Ascending aorta (tissue), 2 donors: Measurements from ENCODE around the gene ZNF205. TPM values are rescaled to one million over a fixed set of nuclear protein-coding genes. Genes with fewer than 3 reads are reported as not detected.

Experiments
- DNase-seq, 2 donors: peaks; one replicate each; pipeline ENCODE4 v3.0.0-alpha.2; 2019; ENCODE audit warnings: low spot score in 2 of 2
- H3K27ac ChIP-seq, 2 donors: fragments of 200-600 bp; sonication (generic); one replicate each; pipeline ENCODE4 v1.5.1; 2016 to 2017; ENCODE audit warnings: mild to moderate bottlenecking in 1 of 2
- H3K27me3 ChIP-seq: fragments of 200-600 bp; sonication (generic); one replicate; pipeline ENCODE4 v1.5.1; 2017
- H3K36me3 ChIP-seq, 2 donors: fragments of 200-600 bp; sonication (generic); one replicate each; pipeline ENCODE4 v1.5.1; 2016
- H3K4me1 ChIP-seq, 2 donors: fragments of 200-600 bp; sonication (generic); one replicate each; pipeline ENCODE4 v1.5.1; 2016 to 2017; ENCODE audit warnings: mild to moderate bottlenecking in 1 of 2
- H3K4me3 ChIP-seq, 2 donors: fragments of 200-600 bp; sonication (generic); one replicate each; pipeline ENCODE4 v1.5.1; 2016 to 2017; ENCODE audit warnings: mild to moderate bottlenecking in 1 of 2
- H3K9me3 ChIP-seq, 2 donors: fragments of 200-600 bp; sonication (generic); one replicate each; pipeline ENCODE4 v1.5.1; 2016
- CTCF ChIP-seq, 3 experiments: fragments of 200-600 bp in 2 of 3; fragments of 450-650 bp in 1 of 3; sonication (generic) in 2 of 3; IDR thresholded peaks; one replicate each; pipeline ENCODE4 v1.5.1; 2016 to 2019; ENCODE audit warnings: antibody characterized with exemption in 3 of 3, mild to moderate bottlenecking in 1 of 3, moderate library complexity in 1 of 3
- intact Hi-C: fragments of 100-400 bp; cut with DNase I; formaldehyde crosslinking; loops from one replicate; pipeline ENCODE4 v1.15.1; 2023
- total RNA-seq: library from RNA; depleted of rRNA; stranded (reverse); fragments of >200 nt; gene quantifications from one replicate; pipeline ENCODE4 v1.1.0, GENCODE V29; 2016

The ZNF205 gene
- total RNA-seq, 1 donor from 2014 or later: 49.8 TPM

GRCh38 chr16:3088450-3088849, 23.9 kb upstream of the ZNF205 start:
- TF ChIP-seq CTCF (IDR thresholded peaks at IDR 0.05): no peak
- no peak for DNase-seq
- intact Hi-C loops: no loop called here
- H3K4me3 ChIP-seq: no peak overlapping the region
- H3K36me3 ChIP-seq: no peaks in the 10 kb centered on the region
- H3K27me3 ChIP-seq: no peaks in the 10 kb centered on the region
- H3K9me3 ChIP-seq: no peaks in the 10 kb centered on the region
- no peak overlapping the region for H3K27ac ChIP-seq
- no peaks in the 10 kb centered on the region for H3K4me1 ChIP-seq

GRCh38 chr16:3088925-3089716, 23.3 kb upstream of the ZNF205 start:
- intact Hi-C loops: no loop called here
- H3K4me1 ChIP-seq: no peaks in the 10 kb centered on the region
- TF ChIP-seq CTCF (IDR thresholded peaks at IDR 0.05): no peak
- DNase-seq: no peak
- no peaks in the 10 kb centered on the region for H3K9me3 ChIP-seq
- no peak overlapping the region for H3K27ac ChIP-seq
- no peaks in the 10 kb centered on the region for H3K27me3 ChIP-seq
- no peak overlapping the region for H3K4me3 ChIP-seq
- H3K36me3 ChIP-seq: no peaks in the 10 kb centered on the region

- no peak for TF ChIP-seq CTCF (IDR thresholded peaks at IDR 0.05)
- no peaks in the 10 kb centered on the region for H3K4me1 ChIP-seq
- DNase-seq: no peak
- no peaks in the 10 kb centered on the region for H3K36me3 ChIP-seq
- intact Hi-C loops: no loop called here
- H3K27ac ChIP-seq: no peak overlapping the region
- H3K9me3 ChIP-seq: no peaks in the 10 kb centered on the region
- H3K4me3 ChIP-seq: no peak overlapping the region
- H3K27me3 ChIP-seq: no peaks in the 10 kb centered on the region
Observed at GRCh38 chr16:3089717-3090592, 22.4 kb upstream of the ZNF205 start.

- Histone ChIP-seq H3K27me3 (no peaks in the 10 kb centered on the region), H3K36me3 (no peaks in the 10 kb centered on the region)
Observed at GRCh38 chr16:3091551-3091950, 20.8 kb upstream of the ZNF205 start.

GRCh38 chr16:3092501-3092941, 19.9 kb upstream of the ZNF205 start:
- Histone ChIP-seq H3K9me3 (no peaks in the 10 kb centered on the region), H3K4me3 (no peak overlapping the region), H3K27ac (no peak overlapping the region), H3K36me3 (no peaks in the 10 kb centered on the region), H3K27me3 (no peaks in the 10 kb centered on the region), H3K4me1 (no peaks in the 10 kb centered on the region)
- intact Hi-C loops: no loop called here
- no peak for TF ChIP-seq CTCF (IDR thresholded peaks at IDR 0.05)
- no peak for DNase-seq

More at GRCh38 chr16:3091551-3091950, 20.8 kb upstream of the ZNF205 start:
- intact Hi-C loops: no loop called here
- no peaks in the 10 kb centered on the region for H3K4me1 ChIP-seq
- no peak for DNase-seq
- H3K27ac ChIP-seq: no peak overlapping the region
- TF ChIP-seq CTCF (IDR thresholded peaks at IDR 0.05): no peak
- H3K4me3 ChIP-seq: no peak overlapping the region
- no peaks in the 10 kb centered on the region for H3K9me3 ChIP-seq
